Choroid plexus epithelial cell (primary cell): ENCODE results near the gene CDKN2A.

ENCODE experiments used
- DNase-seq: peaks from one replicate; pipeline ENCODE4 v3.0.0-alpha.2; 2010; ENCODE audit warnings: low read depth
- H3K4me3 ChIP-seq: 2 replicates; pipeline ENCODE4 v1.5.1; 2011; ENCODE audit warnings: low read depth, mild to moderate bottlenecking, control low read depth, low read length, moderate library complexity
- CTCF ChIP-seq: conservative IDR thresholded peaks from 2 replicates; pipeline ENCODE4 v1.5.1; 2011; ENCODE audit warnings: low read depth, mild to moderate bottlenecking, control low read depth, inconsistent platforms, low read length, moderate library complexity

The CDKN2A gene

GRCh38 chr9:21997480-21997879 lies 3.3 kb upstream of the CDKN2A start:
- TF ChIP-seq CTCF: no peak
- no peak for DNase-seq
- H3K4me3 ChIP-seq: no peak overlapping the region

- H3K4me3 ChIP-seq: peak overlapping the region; percentile 75
- TF ChIP-seq CTCF: no peak
- DNase-seq: peak; percentile 24
Observed at GRCh38 chr9:21996858-21997257, 2.7 kb upstream of the CDKN2A start.

GRCh38 chr9:21996438-21996837 lies 2.2 kb upstream of the CDKN2A start:
- H3K4me3 ChIP-seq: peak overlapping the region; percentile 75
- no peak for TF ChIP-seq CTCF
- peak; percentile 27 for DNase-seq

GRCh38 chr9:21995666-21996398 lies 1.6 kb upstream of the CDKN2A start:
- TF ChIP-seq CTCF: peak; percentile 29
- DNase-seq: peak; percentile 74
- peak overlapping the region; percentile 75 for H3K4me3 ChIP-seq

DNA sequence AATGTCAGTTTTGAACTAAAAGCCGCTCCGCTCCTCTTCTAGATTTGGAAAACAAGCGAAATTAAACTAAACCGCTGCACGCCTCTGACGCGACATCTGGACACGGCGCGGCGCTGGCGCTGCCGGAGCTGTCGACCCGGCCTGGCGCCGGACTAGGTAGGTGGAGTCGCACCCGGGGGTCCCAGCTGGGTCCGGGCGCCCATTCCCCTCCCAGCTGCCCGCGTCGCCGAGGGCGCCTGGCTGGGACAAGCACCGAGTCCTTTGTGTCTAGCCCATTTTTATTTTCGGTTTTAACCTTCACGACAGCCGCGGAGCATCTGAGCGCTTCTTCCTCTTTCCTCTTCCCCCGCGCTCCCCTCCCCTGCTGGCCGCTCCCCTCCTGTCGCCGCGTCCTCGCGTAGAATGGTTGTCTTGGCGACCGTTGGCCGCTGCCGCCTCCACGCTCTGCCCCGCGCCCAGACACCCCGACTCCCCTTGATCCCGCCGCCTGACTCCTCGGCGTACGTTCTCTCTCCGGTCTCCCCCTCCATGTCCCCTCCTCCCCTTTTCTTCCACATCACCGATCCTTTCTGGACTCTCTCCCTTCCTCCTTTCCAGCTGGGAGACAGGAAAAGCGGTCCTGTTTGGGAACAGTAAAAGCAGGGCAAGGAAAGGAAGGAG lies 944 bp upstream of the CDKN2A start:
- TF ChIP-seq CTCF: no peak
- peak overlapping the region; percentile 75 for H3K4me3 ChIP-seq
- DNase-seq: peak; percentile 76

GRCh38 chr9:21994556-21995005 lies 389 bp upstream of the CDKN2A start, which contains the start of gene CDKN2B-AS1:
CDKN2B-AS1 (plus strand) TSS chr9:21994791.
- DNase-seq: peak; percentile 83

More at GRCh38 chr9:21994556-21995005, 389 bp upstream of the CDKN2A start, which contains the start of gene CDKN2B-AS1:
- H3K4me3 ChIP-seq: peak within 1 kb of the TSS; percentile 75
- no peak for TF ChIP-seq CTCF
